ENCODE data around the gene ZNF236.
"Not testable (repeated sequence)": the region's sequence is repeated elsewhere in the genome, so short reads cannot be mapped to it uniquely, and the experiment has no call there.

Gene ZNF236

DNA sequence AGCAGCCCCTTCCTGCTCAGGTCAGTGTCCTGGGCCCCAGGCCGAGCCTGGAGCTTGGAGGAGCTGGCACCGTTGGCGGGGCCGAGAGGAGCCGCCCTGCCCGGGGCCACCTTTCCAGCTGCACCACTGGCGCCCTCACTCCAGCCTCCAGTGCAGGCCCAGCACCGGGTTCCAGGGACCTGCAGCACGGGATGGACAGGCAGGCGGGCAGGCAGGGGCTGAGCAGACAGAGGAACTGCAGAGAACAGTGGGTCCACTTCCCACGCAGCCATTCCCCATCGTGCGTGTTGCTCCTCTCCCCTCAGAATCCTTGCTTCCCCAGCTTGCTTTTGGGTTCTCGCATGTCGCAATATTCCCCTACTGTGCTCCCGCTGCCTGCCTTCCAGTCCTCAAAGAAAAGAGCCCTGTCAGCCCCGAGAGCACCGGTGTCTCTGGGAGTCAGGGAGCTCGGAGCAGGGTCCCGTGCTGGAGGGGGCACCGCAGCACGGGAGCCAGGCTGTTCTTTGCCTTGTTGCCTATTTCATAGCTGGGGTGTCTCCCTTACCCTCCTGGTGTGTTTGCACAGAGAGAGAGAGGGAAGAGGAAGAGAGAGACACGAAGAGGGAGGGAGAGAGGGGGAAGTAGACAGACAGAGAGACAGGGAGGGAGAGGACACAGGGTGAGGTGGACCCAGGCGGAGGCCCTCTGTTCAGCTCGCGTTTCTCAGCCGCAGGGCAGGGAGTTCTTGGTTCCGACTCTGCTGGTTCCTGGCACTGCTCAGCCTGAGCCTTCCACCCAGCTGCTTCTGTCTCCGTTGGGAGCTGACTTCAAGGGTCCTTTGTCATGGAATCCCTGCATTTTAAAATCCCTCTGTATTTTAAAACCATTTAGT is 184.2 kb downstream of the ZNF236 start:
- DNase-seq (ENCODE audit: low spot score) = no peak

DNA sequence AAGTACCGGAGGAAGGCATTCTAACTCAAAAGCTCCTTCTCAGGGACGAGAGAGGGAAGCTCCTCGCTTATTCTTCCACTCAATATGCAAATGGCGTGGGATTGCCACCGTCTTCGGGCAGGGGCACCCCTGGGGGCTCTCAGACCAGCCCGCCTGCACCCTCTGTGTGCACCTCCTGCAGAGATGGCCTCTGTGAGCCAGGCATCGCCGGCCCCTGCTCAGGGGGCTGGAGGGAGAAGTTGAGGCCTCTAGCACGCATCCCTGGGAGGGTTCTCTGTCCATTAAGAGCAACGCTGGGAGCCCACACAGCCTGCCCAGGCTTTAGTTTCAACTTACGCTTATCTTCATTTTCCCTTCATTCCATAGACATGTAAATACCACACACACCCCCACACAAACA is 184.9 kb downstream of the ZNF236 start:
- DNase-seq (ENCODE audit: low spot score) = no peak

DNA sequence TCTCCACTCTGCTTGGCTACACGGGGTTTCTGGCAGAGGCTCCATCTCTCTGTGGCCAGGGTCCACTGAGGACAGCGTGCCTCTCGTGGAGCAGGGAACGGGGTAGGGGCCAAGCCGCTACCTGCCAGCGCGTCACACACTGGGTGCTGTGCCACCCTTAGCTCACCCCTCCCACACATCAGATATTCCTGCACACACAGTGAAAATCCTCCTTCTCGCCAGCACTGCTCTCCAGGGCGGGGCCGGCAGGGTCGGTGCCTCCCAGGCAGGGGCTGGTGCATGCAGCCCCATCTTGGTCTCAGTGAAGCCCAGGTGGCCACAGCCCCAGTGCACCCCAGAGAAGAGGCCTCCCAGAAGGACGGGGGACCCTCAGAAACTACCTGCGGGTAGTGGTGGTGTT is 185.6 kb downstream of the ZNF236 start:
- no peak for DNase-seq (ENCODE audit: low spot score)

DNA sequence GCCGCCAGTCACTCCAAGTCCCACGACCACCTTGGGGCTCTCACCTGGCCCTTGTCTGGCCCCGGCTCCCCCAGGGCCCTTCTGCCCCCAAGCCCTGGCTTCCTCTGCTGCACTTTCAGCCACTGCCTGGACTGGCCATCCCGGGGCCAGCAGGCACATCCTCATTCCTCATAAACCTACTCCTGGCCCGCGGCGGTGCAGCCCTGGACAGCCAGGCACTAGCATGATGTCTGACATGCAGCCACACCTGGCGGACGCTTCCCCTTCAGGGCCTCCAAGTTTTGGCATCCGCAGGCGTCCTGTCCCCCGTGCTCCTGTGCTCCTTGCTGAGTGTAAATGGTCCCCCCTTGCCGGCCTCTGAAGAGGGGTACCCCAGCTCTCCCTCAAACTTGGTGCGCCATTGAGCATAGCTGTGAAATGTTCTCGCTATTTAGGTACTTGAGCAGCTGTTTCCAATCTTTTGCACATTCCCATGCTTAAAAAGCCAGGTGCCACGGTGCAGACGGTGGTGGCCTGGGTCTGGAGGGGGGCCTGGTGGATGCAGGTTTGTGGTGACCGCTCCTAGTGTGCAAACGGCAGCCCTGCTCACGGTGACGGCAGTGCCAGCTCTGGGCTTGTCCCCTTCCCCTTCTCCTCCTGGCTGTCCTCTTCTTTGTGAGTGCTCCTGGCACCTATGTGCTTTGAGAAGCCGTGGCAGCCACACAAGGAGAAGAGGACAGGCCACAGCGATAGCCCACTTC is 186.4 kb downstream of the ZNF236 start:
- no peak for DNase-seq (ENCODE audit: low spot score)

- no peak for DNase-seq (ENCODE audit: low spot score)
Measured at GRCh38 chr18:77009675-77010074, 187.3 kb downstream of the ZNF236 start.

DNA sequence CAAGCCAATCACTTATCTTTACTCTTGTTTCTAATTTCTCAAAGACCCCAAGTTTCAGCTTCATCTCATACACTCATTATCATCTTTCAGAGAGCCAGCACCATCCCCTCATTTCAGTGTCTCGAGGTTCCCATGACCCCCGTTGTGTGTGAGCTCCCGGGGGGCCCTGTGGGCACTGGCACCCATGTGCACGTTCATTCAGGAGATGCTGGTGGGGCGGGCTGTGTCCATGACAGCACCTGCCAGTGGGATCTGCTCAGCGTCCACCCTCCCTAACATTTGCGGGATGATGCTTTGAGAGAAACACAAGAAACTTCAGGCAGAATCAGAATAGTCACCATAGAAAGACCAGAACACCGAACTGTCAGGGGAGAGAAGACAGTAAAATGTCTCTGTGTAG is 189.8 kb downstream of the ZNF236 start:
- DNase-seq (ENCODE audit: low spot score) = no peak

DNA sequence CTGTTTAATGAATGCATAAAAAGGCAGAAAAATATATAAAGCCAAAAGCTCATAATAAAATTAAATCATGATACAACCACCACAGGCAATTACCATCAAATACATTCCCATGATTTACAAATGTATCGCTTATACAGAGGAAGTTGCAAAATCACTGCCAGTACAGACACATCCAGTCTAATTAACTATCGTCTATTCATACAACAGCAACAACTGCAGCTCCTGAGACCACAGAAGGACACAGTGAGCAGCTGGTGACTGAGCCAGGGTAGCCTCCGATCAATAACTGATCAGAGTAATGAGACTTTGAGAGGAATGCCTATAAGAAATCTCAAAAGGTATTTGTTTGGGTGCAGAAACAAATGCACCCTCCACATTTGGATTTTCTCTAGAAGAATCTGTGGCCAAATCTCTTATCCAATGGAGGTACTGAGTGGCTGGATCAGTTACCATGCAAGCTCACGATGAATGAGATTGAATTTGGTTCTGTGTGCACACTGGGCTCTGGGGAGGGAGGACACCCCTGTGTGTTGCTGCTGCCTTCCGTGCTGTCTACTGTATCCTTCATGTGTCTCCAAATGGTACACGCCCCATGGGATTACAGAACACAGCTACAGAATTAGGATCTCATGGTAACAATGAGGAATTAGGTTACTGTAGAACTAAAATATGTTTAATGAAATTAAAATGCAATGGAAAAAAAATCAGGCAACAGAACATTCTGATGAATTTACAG is 190.6 kb downstream of the ZNF236 start:
- no peak for DNase-seq (ENCODE audit: low spot score)

DNA sequence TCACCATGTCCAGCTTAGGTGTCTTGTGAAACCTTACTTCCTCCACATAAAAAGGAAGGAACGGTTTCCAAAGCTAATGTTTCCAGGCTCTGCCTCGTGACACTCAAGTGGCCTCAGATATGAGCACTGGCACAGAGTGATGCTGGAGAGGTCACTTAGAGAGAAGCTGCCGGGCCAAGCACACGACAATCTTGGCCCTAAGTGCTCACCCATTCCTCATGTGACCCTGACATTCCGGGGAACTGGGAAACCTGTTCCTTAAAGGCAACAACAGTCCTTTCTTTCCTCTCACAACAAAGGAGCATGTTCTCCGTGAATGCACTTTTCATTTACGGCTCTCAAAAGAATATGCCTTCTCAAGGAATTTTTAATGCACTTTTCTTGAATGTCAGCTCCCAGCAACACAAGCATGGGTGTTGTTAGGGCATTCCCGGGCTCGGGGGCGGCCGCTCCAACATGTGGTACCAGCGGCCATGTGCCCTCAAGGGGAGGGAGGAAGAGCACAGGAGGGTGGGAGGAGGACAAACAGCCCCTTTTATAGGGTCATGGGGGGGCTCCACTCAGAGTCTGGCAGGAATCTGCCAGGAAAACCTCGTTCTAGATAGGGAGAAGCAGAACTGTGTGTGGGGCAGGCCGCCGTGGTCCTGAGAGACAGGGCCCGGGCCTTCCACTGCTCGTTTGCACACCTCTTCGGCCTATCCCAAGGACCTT is 191.6 kb downstream of the ZNF236 start:
- DNase-seq (ENCODE audit: low spot score) = no peak

DNA sequence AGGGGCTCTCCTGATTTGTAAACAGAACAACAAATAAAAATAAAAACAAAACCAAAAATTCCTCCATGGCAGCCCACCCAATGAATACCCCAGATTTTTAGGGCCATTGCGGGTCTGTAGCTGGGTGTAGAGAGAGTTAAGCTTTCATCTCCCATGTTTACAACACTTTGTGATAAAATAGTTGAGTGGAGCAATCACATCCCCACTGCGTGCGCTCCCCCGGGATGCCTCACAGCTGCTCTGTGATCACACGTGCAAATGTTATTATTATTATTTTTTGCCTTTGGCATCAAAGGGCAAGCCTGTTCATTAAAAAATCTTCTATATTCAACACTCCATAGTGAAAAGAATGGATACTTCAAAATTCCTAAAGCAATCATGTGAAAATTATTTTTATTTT is 192.2 kb downstream of the ZNF236 start:
- no peak for DNase-seq (ENCODE audit: low spot score)

DNA sequence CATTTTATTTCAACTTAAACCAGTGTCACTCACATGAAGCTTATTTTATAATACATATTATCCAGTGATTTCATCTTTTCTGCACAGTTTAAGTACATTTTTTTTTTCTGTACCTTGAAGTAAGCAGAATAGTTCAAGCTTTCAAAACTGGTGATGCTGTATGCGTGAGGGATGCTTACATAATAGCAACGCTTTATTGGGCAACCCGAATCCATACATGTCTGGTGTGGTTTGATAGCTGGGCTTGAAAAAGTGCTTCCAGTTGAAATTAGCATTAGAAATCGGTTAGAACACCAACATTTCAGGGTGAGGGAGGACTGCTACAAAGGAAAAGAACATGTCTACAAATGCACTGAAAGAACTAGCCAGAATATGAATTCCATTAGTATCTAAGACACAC is 192.8 kb downstream of the ZNF236 start:
- no peak for DNase-seq (ENCODE audit: low spot score)

- DNase-seq (ENCODE audit: low spot score) = no peak
Measured at GRCh38 chr18:77015771-77016710, 193.7 kb downstream of the ZNF236 start.

GRCh38 chr18:77016936-77017335 is 194.6 kb downstream of the ZNF236 start:
- no peak for DNase-seq (ENCODE audit: low spot score)

GRCh38 chr18:77017355-77017754 is 195.0 kb downstream of the ZNF236 start:
- DNase-seq (ENCODE audit: low spot score) = no peak

- not testable (repeated sequence) for DNase-seq (ENCODE audit: low spot score)
Measured at GRCh38 chr18:77018650-77019049, 196.3 kb downstream of the ZNF236 start.

GRCh38 chr18:77019641-77020040 is 197.3 kb downstream of the ZNF236 start:
- DNase-seq (ENCODE audit: low spot score) = no peak
